Mucosa of rectum (tissue), 2 donors: ENCODE measurements around the gene AATF.

ENCODE experiments used
- H3K27ac ChIP-seq, 2 donors: one replicate each; pipeline ENCODE4 v1.7.0; 2013; ENCODE audit warnings: inconsistent platforms in 2 of 2, low read depth in 2 of 2, low read length in 2 of 2
- H3K27me3 ChIP-seq, 2 donors: one replicate each; pipeline ENCODE4 v1.7.0; 2013; ENCODE audit warnings: low read length in 2 of 2; ENCODE audit not compliant: control insufficient read depth in 2 of 2, insufficient read depth in 2 of 2
- H3K36me3 ChIP-seq, 2 donors: one replicate each; pipeline ENCODE4 v1.7.0; 2013; ENCODE audit warnings: low read length in 2 of 2; ENCODE audit not compliant: control insufficient read depth in 2 of 2, insufficient read depth in 2 of 2
- H3K4me1 ChIP-seq, 2 donors: one replicate each; pipeline ENCODE4 v1.7.0; 2013; ENCODE audit warnings: low read length in 2 of 2, mild to moderate bottlenecking in 1 of 2; ENCODE audit not compliant: control insufficient read depth in 2 of 2, insufficient read depth in 2 of 2
- H3K4me3 ChIP-seq, 2 donors: one replicate each; pipeline ENCODE4 v1.7.0; 2013; ENCODE audit warnings: low read length in 2 of 2
- H3K9ac ChIP-seq, 2 donors: one replicate each; pipeline ENCODE4 v1.7.0; 2013; ENCODE audit warnings: low read length in 2 of 2, low read depth in 1 of 2, mild to moderate bottlenecking in 1 of 2
- H3K9me3 ChIP-seq, 2 donors: one replicate each; pipeline ENCODE4 v1.7.0; 2013; ENCODE audit warnings: low read length in 2 of 2; ENCODE audit not compliant: control insufficient read depth in 2 of 2
- donor health status: healthy.
- donor health status: Normal muscosa, but diverticular disease.

Gene AATF

DNA sequence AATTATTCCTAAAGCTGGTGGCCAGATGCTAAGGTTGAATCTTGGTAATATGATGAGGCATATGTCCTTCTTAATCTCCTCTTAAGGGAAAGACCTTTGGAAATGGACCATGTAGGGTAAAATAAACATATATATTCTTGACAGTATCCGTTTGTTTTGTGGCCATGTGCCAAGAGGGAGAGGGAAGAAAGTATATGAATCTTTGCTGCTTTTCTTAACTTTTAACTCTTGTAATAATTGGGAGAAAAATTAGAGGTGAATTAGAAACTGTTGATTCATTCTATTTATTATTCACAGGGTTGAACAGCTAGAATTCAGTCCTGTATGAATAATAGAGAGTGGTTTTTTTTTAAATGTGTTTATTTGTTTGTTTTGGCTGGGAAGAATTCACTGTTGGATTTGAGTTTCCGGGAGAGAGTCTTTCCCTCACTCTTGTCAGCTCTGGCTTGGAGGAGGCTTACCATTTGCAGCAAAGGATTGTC is 31.6 kb downstream of the AATF start:
- H3K4me1 ChIP-seq: no peaks in the 10 kb centered on the region
- H3K4me3 ChIP-seq: no peak overlapping the region
- no peak overlapping the region for H3K9ac ChIP-seq
- no peaks in the 10 kb centered on the region for H3K9me3 ChIP-seq
- no peak overlapping the region for H3K27ac ChIP-seq
- H3K27me3 ChIP-seq: no peaks in the 10 kb centered on the region
- peaks cover 0 to 4% of the 10 kb centered on the region in 2 donors for H3K36me3 ChIP-seq

DNA sequence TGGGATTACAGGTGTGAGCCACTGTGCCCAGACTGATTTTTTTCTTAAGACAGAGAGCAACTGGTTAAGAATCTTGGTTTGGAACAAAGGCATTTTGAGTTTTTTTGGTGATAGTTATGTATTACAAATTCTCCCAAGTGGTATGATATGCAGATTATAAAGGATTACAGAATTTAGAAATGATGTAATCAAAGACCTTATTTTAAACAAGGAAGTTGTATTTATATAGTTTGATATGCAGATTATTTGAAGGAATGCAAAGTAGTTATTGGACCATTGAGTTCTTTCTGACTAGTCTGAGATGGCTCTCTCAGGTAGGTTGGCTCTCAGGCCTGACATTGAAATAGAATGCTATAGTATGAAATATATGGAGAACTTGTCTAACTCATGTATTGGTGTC is 34.9 kb downstream of the AATF start:
- H3K27me3 ChIP-seq: no peaks in the 10 kb centered on the region
- H3K9me3 ChIP-seq: no peaks in the 10 kb centered on the region
- no peak overlapping the region for H3K27ac ChIP-seq
- no peak overlapping the region for H3K9ac ChIP-seq
- peaks cover 12 to 18% of the 10 kb centered on the region in 2 donors for H3K36me3 ChIP-seq
- no peak overlapping the region for H3K4me3 ChIP-seq
- no peaks in the 10 kb centered on the region for H3K4me1 ChIP-seq

DNA sequence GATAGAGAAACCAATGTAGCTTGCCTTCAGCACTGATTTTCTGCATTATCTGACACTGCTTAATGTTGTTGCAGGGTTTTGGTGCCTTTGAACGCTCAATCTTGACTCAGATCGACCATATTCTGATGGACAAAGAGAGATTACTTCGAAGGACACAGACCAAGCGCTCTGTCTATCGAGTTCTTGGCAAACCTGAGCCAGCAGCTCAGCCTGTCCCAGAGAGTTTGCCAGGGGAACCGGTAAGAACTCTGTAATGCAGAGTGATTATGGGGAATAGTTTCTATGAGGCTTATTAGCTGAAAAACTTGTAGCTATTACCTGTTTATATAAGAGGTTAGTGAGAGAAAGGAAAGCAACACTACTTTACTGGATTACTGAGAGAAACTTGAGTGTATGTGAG is 40.4 kb downstream of the AATF start:
- Histone ChIP-seq H3K9ac (no peak overlapping the region), H3K27me3 (no peaks in the 10 kb centered on the region), H3K27ac (no peak overlapping the region), H3K36me3 (peaks cover 35 to 50% of the 10 kb centered on the region in 2 donors), H3K4me1 (no peaks in the 10 kb centered on the region), H3K4me3 (no peak overlapping the region), H3K9me3 (no peaks in the 10 kb centered on the region)

DNA sequence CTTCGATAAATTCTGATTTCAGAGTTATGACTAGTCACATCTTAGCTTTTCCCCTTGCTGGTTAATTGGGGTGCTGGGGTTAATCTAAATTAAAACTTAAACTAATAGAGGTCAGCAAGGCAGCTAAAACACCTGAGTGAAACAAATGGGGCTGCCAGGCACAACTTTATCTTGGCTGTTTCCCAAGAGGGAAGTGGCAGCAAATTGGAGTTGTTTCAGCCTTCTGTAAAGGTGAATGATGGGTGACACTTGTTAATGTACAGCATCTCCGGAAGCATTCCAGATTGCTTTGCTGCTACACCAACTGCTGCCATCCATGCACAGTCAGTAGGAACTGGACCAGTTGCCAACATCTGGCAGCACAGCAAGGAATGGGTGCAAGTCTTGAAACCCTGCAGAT is 43.9 kb downstream of the AATF start:
- Histone ChIP-seq H3K36me3 (peaks cover 48 to 55% of the 10 kb centered on the region in 2 donors), H3K4me1 (no peaks in the 10 kb centered on the region), H3K27me3 (no peaks in the 10 kb centered on the region), H3K9ac (no peak overlapping the region), H3K27ac (no peak overlapping the region), H3K4me3 (no peak overlapping the region), H3K9me3 (no peaks in the 10 kb centered on the region)

DNA sequence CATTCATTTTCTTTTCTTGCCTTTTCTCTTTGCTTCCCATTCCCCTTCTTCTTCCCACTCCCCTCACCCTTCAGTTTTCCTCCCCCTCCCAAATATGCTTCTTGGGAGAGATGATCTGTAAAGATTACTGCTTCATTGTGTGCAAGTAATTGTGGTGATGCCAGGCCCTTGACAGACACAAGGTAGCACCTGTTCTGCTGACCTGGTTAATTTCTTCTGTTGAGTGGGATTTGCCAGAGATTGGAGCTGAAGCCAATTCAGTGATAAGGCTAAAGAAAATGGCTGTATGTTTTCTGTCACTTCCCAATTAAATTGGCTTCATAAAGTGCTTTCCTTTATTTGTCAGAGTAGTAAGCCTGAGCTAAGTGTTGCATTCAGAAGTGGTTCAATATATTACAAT is 44.5 kb downstream of the AATF start:
- Histone ChIP-seq H3K9me3 (no peaks in the 10 kb centered on the region), H3K27me3 (no peaks in the 10 kb centered on the region), H3K4me1 (no peaks in the 10 kb centered on the region), H3K27ac (no peak overlapping the region), H3K9ac (no peak overlapping the region), H3K36me3 (peaks cover 47 to 60% of the 10 kb centered on the region in 2 donors), H3K4me3 (no peak overlapping the region)

DNA sequence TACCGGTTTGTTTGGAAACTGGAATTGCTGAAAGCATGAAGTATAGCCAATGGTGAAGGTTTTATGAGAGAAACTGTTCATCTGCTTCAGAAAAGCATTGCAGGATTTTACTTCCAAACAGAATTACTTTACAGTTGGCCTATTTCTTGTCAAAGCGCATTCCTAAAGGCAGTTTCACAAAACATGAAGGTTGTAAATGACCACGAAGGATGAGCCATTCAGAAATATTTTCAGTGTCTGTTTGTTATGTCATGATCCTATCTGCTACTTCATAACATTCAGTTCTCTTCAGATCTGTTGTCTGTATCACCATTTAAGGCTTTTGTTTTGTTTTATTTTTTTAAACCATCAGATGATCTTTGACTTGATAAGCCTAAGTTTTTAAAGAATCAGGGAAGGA is 45.7 kb downstream of the AATF start:
- Histone ChIP-seq H3K27me3 (no peaks in the 10 kb centered on the region), H3K36me3 (peaks cover 37 to 55% of the 10 kb centered on the region in 2 donors), H3K27ac (no peak overlapping the region), H3K4me3 (no peak overlapping the region), H3K9ac (no peak overlapping the region), H3K4me1 (no peaks in the 10 kb centered on the region), H3K9me3 (no peaks in the 10 kb centered on the region)

DNA sequence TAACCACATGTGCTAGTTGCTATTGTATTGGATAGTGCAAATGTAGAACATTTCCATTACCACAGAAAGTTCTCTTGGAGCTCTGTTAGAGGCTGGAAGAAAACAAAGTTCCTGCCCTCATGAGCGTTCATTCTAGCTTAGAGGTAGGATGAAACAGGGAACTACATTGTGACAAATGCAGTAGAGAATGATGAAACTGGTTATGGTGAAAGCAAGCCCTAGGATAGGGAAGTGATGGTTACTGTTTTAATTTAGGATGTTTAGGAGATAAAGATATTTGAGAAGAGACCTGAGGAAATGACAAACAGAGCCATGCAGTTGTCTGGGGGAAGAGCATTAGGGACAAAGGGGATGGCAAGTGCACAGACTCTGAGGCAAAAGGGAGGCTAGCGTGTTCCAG is 50.7 kb downstream of the AATF start:
- Histone ChIP-seq H3K27me3 (no peaks in the 10 kb centered on the region), H3K9ac (no peak overlapping the region), H3K36me3 (peaks cover 28 to 39% of the 10 kb centered on the region in 2 donors), H3K9me3 (no peaks in the 10 kb centered on the region), H3K4me1 (no peaks in the 10 kb centered on the region), H3K4me3 (no peak overlapping the region), H3K27ac (no peak overlapping the region)

DNA sequence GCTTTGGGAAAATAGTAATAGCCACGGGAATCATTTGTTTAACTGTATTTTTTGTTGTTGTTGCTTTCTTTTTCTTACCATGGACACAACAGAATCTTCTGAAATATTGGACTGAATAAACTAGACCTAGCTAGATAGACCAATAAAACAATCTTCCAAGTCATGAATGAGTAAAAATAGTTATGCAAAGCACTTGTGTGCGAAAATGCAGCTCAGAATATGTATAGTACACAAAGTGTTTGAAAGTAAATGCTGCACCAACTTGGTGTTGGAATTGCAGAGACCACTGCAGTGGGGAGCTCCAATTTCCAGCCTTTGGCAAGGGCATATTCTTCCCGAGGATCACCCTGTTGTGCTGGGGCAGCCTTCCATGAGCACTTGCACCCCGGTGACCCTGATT is 68.0 kb downstream of the AATF start:
- Histone ChIP-seq H3K27me3 (no peaks in the 10 kb centered on the region), H3K9ac (no peak overlapping the region), H3K27ac (no peak overlapping the region), H3K4me3 (no peak overlapping the region), H3K4me1 (no peaks in the 10 kb centered on the region), H3K9me3 (no peaks in the 10 kb centered on the region), H3K36me3 (peaks cover 8 to 10% of the 10 kb centered on the region in 2 donors)

DNA sequence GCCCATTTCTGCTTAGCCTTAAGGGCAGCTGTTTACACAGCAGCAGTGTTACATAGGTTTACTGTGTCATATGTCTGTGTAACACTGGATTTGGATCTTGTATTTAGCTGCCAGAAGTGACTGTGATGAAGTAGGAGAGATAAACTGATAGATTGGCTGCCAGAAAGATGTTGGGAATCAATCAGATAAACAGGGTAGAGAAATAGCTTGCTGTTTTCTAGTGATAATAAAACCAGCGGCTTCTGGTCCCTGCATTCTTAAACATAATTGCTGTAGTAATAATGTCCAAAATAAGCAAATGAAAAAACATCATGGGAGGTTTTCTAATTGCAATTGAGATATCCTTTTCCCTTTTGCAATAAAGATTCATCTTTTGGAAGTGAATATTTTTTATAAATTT is 68.7 kb downstream of the AATF start:
- H3K4me1 ChIP-seq: no peaks in the 10 kb centered on the region
- no peaks in the 10 kb centered on the region for H3K9me3 ChIP-seq
- no peak overlapping the region for H3K4me3 ChIP-seq
- H3K27me3 ChIP-seq: no peaks in the 10 kb centered on the region
- peaks cover 8 to 10% of the 10 kb centered on the region in 2 donors for H3K36me3 ChIP-seq
- H3K9ac ChIP-seq: no peak overlapping the region
- no peak overlapping the region for H3K27ac ChIP-seq

DNA sequence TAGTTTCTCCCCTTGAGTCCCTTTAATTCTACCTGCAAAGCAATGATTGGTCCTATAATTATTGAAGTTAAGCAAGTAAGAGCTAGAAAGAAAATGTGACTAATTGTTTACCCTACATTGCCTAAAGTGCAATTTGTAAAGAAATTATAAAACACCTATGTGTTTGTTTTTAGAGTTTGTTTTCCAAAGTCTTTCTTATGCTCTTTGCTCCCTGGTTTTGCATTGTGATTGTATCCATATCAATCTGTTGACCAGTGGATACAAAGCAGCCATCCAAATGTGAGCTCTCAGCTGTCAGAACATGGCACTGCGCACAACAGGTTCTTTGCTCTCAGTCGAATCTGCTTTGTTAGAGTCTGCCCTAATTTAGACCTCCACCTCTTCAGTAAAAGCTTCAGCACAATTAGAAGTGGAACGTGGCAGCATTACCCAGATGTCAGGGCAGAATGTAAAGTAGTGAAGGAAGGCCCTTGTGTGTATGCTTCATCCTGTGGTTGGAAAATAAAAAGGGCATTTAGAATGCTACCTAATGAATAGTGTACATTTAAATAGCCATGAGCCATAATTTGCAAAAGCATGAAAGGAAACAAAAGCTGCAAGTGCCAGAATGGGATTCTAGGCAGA is 70.5 kb downstream of the AATF start:
- no peaks in the 10 kb centered on the region for H3K27me3 ChIP-seq
- no peak overlapping the region for H3K4me3 ChIP-seq
- H3K4me1 ChIP-seq: no peaks in the 10 kb centered on the region
- H3K36me3 ChIP-seq: peaks cover 10 to 11% of the 10 kb centered on the region in 2 donors
- no peak overlapping the region for H3K9ac ChIP-seq
- H3K9me3 ChIP-seq: no peaks in the 10 kb centered on the region
- no peak overlapping the region for H3K27ac ChIP-seq
